IPS-NIHi11 (cell line): ENCODE data around the gene TIMM10B.

Source experiments
- DNase-seq: peaks from one replicate; pipeline ENCODE4 v3.0.0; 2012; ENCODE audit warnings: mixed read lengths, low spot score

The TIMM10B gene, protein sequence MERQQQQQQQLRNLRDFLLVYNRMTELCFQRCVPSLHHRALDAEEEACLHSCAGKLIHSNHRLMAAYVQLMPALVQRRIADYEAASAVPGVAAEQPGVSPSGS

GRCh38 chr11:6481012-6481923, at the start of gene TIMM10B, which contains the start of gene ARFIP2:
Gene TIMM10B, plus strand, starts transcription at chr11:6481501. Its CDS starts 16 bp downstream, at chr11:6481517.
Gene ARFIP2, minus strand, starts transcription at chr11:6481331. Its CDS starts 910 bp downstream, at chr11:6480421.
- DNase-seq = peak; percentile 98

DNA sequence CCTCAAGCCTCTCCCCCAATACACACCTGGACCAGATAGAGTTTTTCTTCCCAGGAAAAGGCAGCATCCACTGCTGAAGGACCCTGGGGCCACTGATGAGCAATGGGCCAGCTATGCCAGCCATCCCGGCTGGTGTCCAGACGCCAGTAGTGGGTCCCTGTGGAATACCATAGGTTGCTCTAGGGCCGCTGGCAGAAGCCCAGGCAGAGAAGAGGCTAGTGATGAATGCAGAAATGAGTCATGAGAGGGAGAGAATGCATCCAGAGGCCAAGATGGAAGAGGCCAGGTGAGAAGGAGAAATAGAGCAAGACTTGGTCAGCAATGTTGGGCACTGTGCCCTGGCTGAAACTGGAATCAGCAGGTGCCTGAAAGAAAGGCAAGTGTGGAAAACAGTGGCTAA, 49.4 kb upstream of the TIMM10B start:
- no peak for DNase-seq

DNA sequence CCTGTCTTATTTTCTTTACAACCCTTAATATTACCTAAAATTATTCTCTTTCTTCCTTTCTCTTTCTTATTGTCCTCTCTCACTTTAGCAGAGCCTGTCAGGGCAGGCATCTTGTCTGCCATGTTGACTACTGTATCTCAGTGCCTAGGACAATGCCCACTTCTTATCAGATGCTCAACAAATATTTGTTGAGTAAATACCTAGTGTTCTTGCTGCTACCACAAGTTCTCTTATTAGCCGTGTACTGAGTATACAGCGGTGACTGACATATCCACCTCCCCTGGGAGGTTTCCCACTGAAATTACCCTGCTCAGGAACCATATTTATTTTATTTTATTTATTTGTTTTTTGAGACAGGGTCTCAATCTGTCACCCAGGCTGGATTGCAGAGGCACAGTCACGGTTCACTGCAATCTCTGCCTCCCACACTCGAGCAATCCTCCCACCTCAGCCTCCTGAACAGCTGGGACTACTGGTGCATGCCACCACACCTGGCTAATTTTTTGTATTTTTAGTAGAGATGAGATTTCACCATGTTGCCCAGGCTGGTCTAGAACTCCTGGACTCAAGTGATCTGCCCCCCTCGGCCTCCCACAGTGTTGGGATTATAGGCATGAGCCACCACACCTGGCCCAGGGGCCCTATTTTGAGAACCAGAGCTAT, 47.2 kb upstream of the TIMM10B start:
- DNase-seq = no peak

DNA sequence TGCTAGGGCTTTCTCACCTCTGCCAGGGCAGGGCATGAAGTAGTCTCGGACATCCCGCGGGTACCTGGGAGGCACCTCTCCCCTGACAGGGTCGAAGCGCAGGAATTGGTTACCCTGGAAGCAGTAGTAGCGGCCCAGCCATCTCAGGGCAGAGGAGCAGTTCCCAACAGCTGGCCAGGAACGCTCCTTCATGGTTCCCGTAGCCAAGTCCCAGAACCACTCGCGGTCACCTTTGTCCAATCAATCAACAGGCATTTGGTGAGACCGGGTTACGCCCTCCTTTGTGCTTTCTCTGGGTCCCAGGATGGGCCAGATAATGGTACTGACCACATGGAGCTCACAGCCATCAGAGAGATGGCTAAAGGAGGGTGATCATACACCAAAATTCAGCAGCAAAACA, 43.9 kb upstream of the TIMM10B start:
- DNase-seq = no peak

DNA sequence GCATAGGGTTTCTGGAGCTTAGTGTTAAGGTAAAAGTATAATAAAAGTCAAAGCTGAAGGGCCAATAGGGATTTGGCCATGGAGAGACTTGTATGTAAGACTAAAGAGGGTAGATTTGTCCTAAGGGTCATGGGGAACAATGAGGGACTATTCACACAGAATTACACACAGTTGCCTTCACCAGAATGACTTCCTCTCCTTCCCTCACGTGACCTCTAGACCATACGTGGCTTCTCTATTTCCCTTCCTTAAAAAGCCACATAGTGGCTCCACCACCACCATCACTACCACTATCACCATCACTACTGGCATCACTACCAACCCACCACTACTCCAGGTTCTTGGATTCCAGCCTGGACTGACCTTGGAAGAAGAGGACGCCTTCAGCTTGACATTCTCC, 43.3 kb upstream of the TIMM10B start:
- no peak for DNase-seq

- DNase-seq = peak; percentile 76
These were observed 42.2 kb upstream of the TIMM10B start for GRCh38 chr11:6438979-6439571.

- DNase-seq = no peak
These were observed 40.4 kb upstream of the TIMM10B start, which contains the start of gene HPX for GRCh38 chr11:6440906-6441358. Gene HPX, minus strand, starts transcription at chr11:6440987. Its CDS starts 24 bp downstream, at chr11:6440963.

GRCh38 chr11:6442441-6442840, 38.9 kb upstream of the TIMM10B start:
- DNase-seq = no peak

- DNase-seq = peak; percentile 82
These were observed 37.9 kb upstream of the TIMM10B start for GRCh38 chr11:6443269-6444003.

DNA sequence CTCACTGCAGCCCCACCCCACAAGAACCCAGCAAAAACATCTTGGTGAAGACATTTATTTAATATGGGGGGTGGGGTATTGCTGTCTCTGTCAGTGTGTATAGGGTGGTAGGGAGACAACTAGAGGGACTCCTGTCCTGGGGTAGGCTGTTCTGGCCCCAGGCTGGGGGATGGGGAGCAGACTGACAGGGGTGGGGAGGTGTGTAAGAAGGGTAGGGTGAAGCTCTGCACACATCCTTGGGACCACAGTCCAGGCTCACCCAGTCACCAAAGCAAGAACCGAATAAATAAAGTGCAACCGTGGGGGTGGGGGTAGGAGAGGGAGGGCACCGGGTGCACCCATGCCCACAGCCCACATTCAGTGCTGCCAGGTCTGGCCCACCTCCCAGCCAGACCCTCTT, 32.7 kb upstream of the TIMM10B start:
- DNase-seq = no peak

DNA sequence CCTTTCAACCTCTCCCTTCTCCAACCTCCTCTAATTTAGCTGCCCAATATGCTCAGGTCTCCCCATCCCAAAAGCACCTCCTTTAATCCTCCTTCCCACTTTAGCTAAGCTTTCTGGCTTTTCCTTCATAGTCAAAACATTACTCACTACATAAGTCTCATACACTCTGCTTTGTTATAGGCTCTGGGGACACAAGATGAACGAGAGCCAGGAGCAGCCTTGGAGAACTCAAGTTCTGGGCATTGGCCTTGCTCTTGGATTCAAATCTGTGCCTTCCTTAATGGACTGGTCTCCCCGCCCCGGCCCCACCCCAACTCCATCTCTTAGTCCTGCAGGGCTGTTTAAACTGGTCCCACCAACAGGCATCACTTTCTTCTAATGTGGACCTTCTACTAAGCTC, 29.1 kb upstream of the TIMM10B start:
- no peak for DNase-seq

GRCh38 chr11:6453152-6453551, 28.1 kb upstream of the TIMM10B start:
- DNase-seq = no peak

DNA sequence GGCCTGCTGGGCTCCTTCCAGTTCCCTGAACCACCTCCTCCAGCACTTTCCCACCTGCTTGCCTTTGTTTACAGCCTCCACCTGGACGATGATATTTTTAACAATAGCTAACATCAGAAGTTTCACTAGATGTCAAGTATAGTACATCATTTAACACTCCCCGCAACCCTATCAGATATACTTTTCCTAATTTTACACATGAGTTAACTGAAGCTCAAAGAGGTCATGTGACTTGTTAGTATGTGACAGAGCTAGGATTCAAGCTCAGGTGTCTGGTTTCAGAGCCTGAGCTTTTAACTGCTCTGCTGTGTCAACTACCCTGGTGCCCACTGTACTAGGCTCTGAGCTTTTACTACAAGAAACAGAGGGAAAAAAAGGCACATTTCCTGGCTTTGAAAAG, 26.2 kb upstream of the TIMM10B start:
- no peak for DNase-seq

DNA sequence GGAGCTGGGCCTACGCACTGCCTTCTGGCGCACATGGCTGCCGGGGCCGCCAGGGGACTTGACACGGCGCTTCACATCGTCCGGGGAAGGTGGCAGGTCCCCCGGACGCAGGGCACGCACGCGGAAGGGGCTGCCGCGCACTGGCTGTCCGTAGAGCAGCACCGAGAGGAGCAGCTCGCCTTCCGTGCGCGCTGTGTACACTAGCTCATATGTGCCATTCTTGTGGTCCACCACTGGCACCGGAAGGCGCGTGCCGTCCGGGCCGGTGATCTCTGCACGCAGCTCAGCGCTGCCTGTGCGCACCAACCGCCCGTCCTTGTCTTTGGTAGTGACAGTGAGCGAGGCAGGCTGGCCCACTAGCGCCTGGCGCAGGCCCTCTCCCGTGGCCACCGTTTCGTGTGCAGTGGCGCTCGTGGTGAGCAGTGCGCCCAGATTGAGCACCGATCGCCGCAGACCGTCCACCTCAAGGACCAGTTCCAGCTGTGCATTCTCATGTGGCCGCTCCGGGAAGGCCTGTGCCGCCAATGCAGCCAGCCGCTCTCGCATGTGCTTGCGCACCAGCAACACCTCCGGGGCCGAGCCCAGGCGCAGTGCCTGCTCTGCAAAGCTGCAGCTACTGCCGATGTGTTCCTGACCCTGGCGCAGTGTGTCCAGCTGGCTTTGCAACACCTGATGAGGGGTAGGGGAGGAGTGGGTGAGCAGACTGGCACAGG, 24.8 kb upstream of the TIMM10B start:
- no peak for DNase-seq

GRCh38 chr11:6457581-6458320, 23.6 kb upstream of the TIMM10B start:
- no peak for DNase-seq

GRCh38 chr11:6458352-6459098, 22.8 kb upstream of the TIMM10B start:
- no peak for DNase-seq

GRCh38 chr11:6459099-6459450, 22.2 kb upstream of the TIMM10B start:
- no peak for DNase-seq

- peak; percentile 99 for DNase-seq
These were observed 12.4 kb upstream of the TIMM10B start for GRCh38 chr11:6468712-6469495.

DNA sequence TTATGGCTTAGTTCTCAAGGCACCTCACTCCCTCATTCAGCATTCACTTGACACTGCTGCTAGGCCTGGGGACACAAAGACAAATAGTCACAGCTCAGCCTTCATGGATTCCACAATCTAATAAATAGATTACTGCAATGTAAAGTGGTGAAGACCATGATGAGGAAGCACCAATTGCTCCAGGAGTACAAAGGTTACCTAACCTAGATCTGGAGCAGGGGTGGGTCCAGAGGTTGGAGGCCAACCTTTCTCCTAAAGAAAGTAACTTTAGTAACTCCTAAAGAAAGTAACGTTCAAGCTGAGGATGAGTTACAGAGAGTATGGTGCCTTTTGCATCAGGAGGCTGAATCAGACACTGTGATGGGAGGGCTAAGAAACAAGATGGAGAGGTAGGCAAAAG, 11.7 kb upstream of the TIMM10B start:
- DNase-seq = no peak
